Cerebellar nuclear complex (tissue), 1 donor: Measurements from ENCODE around the gene ALK.

Experiments used
- DNase-seq, 2 experiments: peaks; one replicate each; lab custom pipeline; 2025; lab: John Stamatoyannopoulos, UW

ALK gene

DNA sequence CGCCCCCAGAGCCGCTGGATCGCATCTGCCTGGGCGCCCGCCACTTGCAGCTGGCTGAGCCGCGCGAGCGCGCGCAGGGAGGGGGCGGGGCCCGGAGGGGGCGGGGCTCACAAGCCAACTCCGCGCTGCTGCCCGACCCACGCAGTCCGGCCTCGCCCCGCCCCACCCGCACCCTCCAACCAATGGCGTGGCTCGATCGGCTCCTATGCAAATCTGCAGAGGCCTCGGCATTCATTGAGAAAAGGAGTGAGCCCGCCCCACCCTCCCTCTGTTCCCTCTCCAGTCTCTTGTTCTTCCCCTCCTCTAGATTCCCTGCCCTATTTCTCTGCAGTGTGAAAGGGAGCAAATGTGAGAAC lies at the start of gene ALK:
ALK (minus strand) TSS at position 27 of the 356 bp plus-strand sequence. CDS start 927 bp downstream, outside the sequence.
- no peak for DNase-seq

GRCh38 chr2:29966266-29966665 lies 44.9 kb upstream of the ALK start:
- DNase-seq = no peak

DNA sequence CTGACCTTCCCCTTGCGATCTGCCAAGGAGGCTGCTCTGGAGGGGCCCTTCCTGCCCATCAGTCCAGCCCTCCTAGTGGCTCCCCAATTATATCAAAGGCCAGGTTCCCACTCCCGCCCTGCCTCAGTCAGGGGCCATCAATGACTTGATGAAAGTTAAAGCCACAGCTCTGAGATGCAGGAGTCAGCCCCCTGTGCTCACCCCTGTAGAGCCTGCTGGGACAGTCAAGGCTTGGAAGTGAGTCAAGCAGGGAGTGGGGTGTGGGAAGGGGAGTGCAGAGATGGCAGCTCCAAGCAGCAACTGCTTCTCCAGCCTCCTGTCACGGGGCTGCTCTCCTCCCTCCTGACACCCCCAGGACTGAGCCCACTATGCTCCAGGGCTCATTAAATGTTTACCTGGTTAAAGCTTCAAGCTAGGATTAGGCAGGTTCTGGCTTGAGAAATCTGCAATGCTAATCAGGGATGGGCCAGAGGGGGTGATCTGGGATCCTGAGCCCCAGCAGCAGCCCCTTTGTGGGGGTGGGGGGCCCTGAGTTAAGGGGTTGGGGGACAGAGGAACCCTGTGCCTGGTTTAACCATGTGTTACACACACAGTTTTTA lies 42.7 kb upstream of the ALK start:
- no peak for DNase-seq

GRCh38 chr2:29962922-29963321 lies 41.5 kb upstream of the ALK start:
- DNase-seq = no peak

- no peak for DNase-seq
Measured at GRCh38 chr2:29954316-29954715, 32.9 kb upstream of the ALK start.

- no peak for DNase-seq
Measured at GRCh38 chr2:29952973-29953372, 31.6 kb upstream of the ALK start.

- no peak for DNase-seq
Measured at GRCh38 chr2:29951576-29951975, 30.2 kb upstream of the ALK start.

DNA sequence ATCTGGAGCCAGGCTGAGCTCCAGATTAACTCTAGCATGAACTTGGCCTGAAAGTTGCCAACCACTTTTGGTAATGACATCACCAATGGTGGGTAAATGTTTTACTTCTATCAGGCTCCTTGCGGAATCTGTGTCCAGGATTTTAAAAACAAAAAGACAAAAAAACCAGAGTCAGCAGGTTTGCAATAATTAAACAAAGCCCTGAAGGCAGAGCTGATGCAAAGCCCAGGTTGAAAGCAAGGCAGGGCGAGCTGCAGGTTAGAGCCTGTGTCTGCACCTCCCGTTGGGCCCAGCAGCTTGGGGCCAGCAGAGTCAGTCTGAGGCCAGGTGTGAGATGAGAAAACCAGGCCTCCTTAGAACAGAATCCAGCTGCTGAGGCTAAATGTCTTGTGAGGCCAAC lies 29.1 kb upstream of the ALK start:
- DNase-seq = no peak

DNA sequence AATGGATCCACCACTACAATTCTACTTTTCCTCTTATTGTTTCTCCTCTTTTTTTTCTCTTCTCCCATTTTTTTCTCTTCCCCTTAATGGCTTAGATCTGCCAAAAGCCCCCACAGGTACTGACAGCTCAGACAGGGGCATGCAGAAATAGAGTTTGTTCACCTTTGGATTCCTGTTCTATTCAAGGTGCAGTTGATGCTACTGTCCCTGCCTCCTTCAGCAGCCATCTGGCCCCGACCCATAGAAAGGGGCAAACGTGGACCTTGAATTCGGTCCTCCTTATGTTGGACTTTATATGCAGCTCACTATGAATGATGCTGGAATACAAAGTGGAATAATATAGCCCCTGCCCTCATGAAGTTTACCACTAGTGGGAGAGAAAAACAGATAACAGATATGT lies 27.7 kb upstream of the ALK start:
- no peak for DNase-seq

DNA sequence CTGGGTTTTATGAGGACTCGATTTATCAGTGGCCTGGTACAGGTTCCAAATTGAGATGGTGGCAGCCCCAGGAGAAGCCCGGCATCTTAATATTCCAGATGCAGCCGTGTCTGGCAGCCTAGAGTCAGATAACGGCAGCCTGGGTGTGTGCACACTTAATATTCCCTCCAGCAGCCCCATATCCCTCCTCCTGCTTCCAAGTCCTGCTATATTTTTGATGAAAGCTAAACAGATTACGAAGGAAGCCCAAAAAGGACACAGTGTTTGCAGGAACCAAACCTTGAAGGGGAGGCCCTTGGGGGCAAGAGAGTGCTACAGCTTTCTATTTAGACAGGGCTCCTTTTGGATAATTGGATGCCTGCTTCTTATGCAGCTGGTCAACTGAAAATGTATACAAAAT lies 25.1 kb upstream of the ALK start:
- DNase-seq = no peak

DNA sequence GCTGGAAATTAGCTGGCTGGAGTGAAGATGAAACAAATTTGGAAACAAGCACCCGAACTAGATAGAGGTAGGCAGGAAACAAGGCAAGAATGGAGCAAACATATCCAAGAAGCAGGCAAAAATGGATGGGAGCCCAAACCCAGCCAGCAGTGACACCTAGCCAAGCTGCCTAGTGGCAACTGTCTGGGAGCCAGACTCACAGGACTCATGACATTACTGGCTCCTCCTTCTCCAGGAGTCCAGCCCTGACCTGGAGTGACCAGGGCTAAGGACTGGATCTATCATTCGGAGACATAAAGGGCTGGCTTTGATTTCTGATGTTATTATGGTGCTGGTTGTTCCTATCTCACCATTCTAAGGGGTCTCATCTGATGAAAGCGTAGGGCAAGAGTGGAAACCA lies 21.3 kb upstream of the ALK start:
- DNase-seq = no peak

- DNase-seq = no peak
Measured at GRCh38 chr2:29940706-29941105, 19.3 kb upstream of the ALK start.

DNA sequence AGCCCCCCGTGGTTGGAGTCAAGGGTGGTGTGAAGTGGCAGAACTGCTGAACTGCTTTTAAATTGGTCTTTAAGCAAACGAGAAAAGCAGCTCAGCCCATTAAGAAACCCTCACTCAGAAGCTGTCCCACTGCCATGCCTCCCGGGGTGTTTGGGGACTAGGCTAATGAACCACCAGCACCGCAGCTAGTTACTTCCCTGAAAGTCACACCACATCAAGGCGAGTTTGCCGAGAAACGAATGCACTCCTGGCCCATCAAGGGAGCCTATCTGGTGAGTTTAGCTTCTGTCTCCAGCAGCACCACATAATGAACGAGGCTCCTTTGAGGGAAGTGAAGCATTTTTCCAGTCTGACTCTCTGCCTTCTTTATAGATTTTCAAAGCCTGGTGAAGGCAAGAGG lies 14.6 kb upstream of the ALK start:
- DNase-seq = no peak

- DNase-seq = no peak
Measured at GRCh38 chr2:29931818-29932217, 10.4 kb upstream of the ALK start.

DNA sequence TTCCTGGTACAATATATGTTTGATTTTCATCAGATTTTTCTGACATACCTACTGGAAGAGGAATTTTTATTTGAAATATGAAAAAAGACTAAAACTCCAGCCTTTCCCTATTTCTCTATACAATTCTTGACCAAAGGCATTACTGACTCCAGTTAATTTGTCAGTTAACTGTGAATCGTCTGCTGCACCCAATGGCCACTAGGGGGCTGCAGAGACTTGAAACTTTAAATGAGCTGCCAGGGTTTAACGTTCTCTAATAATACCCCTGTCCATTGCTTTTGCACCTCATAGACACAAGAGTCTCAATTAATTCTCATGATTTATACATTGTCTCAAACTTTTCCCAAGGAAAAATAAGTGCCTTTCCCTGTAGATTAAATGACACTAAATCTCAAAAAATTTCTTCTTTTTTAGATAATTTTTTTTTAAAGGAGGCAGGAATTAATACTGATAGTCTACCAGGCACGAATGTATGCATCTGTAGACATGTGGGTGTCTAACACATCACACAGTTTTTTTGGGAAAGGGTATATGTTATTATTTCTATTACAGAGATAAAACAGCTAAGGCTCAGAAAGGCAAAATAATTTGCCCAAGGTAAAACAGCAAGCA lies 1.8 kb upstream of the ALK start:
- no peak for DNase-seq

DNA sequence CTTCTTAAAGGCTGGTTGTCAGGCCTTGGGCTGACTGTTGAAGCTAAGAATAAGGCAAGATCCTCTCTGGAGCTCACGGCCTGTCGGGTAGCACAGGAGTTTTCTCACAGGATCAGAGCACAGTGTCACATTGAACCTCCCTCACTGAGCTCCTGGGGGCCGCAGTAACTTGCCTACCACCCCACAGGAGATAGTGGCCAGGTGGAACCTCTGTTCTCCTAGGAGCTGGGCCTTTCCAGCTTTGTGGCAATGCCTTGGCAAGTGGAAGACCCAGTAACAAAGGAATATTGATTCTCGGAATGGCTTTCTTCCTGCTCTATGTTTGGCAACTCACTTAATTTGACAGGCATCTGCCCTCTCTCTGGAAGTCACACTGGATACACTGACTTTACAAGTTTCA lies 1.2 kb upstream of the ALK start:
- DNase-seq = no peak

GRCh38 chr2:29920631-29921559 lies 491 bp downstream of the ALK start:
- DNase-seq = no peak

- no peak for DNase-seq
Measured at GRCh38 chr2:29920130-29920577, 1.2 kb downstream of the ALK start.

GRCh38 chr2:29918941-29919340 lies 2.4 kb downstream of the ALK start:
- DNase-seq = no peak

DNA sequence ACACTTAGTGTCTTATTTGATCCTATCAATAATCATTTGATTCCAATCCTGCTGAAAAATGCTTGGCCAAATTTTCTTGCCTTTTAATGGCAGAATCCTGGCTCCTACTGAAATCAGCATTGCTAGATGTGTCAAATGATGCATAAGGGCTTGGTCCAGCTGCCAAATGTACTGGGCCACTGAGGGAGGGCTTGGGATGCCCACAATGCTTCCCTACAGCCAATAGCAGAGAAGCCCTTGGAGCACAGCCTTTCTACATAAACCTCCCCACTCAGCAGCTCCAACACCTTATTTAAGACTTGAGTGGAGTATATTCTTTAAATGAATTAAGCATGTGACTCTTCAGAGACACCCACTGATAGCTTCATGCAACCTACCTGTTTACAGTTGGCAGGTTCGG lies 3.6 kb downstream of the ALK start:
- DNase-seq = no peak

DNA sequence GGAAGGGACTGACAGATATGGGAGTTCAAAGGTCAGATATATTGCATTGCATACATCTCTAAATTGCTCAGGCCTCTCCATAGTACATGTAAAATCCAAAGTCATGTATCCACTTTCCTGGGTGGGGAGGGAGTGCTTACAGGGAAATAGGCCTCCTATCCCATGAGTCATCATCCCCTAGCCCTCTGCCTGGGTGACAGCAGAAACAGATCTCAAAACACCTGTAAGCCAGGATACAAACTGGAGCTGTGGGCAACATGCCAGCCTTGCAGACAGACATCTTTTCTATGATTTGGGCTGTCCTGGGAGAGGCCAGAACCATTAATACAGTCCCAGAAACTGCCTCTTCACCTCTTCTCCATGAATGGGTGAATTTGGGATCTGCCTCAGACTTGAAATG lies 4.8 kb downstream of the ALK start:
- DNase-seq = no peak

DNA sequence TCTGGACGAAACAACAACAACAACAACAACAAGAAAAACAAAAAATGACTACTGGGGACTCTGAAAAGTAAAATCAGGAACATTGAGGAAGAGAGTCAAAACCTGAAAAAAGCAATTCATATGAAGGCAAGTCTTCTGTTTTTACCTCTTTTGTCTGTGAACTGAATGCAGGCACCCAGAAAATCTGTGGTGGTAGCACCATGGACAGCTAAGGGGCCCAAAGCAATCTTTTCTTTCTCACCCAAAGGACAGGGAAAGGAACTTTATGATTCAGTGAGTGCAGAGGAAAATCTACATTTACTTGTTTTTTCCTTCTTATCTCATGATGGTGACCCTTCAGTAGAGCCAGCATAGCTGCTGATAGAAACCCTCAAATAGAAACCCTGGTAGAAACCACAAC lies 10.4 kb downstream of the ALK start:
- DNase-seq = no peak

DNA sequence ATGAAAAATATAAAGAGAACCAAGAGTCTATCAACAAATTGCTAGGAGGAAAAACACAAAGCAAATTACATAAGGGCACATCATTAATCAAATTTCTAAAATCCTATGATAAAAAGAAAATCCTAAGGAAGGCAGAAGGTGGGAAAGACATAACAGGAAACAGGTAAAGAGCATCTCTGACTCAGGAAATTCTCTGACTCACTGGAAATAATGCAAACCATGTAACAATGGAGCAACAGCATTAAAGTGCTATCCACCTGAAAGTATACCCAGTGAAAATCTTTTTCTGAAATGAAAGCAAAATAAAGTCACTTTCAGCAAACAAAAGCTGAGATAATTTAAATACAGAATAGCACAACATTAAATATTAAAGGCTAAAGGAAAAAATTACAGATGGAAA lies 10.9 kb downstream of the ALK start:
- DNase-seq = no peak
